T follicular helper cell (primary cell): Measurements from ENCODE around the gene KLF17.
"Not testable (repeated sequence)": the region's sequence is repeated elsewhere in the genome, so short reads cannot be mapped to it uniquely, and the experiment has no call there.

Source experiments
- DNase-seq: peaks from one replicate; pipeline ENCODE4 v3.0.0-alpha.2; 2020; ENCODE audit warnings: low read depth

The KLF17 gene

GRCh38 chr1:44108971-44109370 is 9.7 kb upstream of the KLF17 start:
- DNase-seq = no peak

GRCh38 chr1:44110916-44111315 is 7.7 kb upstream of the KLF17 start:
- DNase-seq = no peak

- DNase-seq = no peak
These were observed 6.8 kb upstream of the KLF17 start for GRCh38 chr1:44111861-44112260.

GRCh38 chr1:44112486-44112885 is 6.1 kb upstream of the KLF17 start:
- DNase-seq = no peak

GRCh38 chr1:44113095-44113609 is 5.5 kb upstream of the KLF17 start:
- DNase-seq = no peak

- no peak for DNase-seq
These were observed 4.5 kb upstream of the KLF17 start for GRCh38 chr1:44114098-44114497.

- not testable (repeated sequence) for DNase-seq
These were observed 1.3 kb upstream of the KLF17 start for GRCh38 chr1:44117272-44117671.

GRCh38 chr1:44119525-44119924 is 904 bp downstream of the KLF17 start:
- DNase-seq = no peak

GRCh38 chr1:44120398-44120949 is 1.9 kb downstream of the KLF17 start:
- DNase-seq = no peak

GRCh38 chr1:44129616-44130500 is 11.2 kb downstream of the KLF17 start:
- no peak for DNase-seq

- no peak for DNase-seq
These were observed 12.8 kb downstream of the KLF17 start for GRCh38 chr1:44131411-44131810.

GRCh38 chr1:44134071-44134920 is 15.7 kb downstream of the KLF17 start:
- no peak for DNase-seq

GRCh38 chr1:44135886-44136285 is 17.3 kb downstream of the KLF17 start:
- no peak for DNase-seq

GRCh38 chr1:44138239-44138638 is 19.6 kb downstream of the KLF17 start:
- DNase-seq = no peak

- not testable (repeated sequence) for DNase-seq
These were observed 20.9 kb downstream of the KLF17 start for GRCh38 chr1:44139565-44139964.

- DNase-seq = no peak
These were observed 22.9 kb downstream of the KLF17 start, which contains the start of gene KLF18 for GRCh38 chr1:44141531-44141930. KLF18 (minus strand) TSS chr1:44141631; CDS start chr1:44141631, 0 bp downstream.

- DNase-seq = no peak
These were observed 26.5 kb downstream of the KLF17 start for GRCh38 chr1:44144962-44145756.

GRCh38 chr1:44146536-44147361 is 28.1 kb downstream of the KLF17 start:
- DNase-seq = no peak

- no peak for DNase-seq
These were observed 29.0 kb downstream of the KLF17 start for GRCh38 chr1:44147582-44147981.

- no peak for DNase-seq
These were observed 32.7 kb downstream of the KLF17 start for GRCh38 chr1:44151332-44151731.

- no peak for DNase-seq
These were observed 33.2 kb downstream of the KLF17 start for GRCh38 chr1:44151808-44152207.
